ENCODE measurements around the gene MANF. TPM values are rescaled to one million over a fixed set of nuclear protein-coding genes. Genes with fewer than 3 reads are reported as not detected.

MANF gene
- total RNA-seq, 1 experiment from 2014 or later, result 271 TPM

GRCh38 chr3:51354172-51354571 is 30.9 kb upstream of the MANF start:
- peak overlapping the region; percentile 17 for H3K27ac Mint-ChIP-seq (ENCODE audit: low read depth, unreplicated experiment)
- H3K27me3 Mint-ChIP-seq (ENCODE audit: insufficient read depth, unreplicated experiment), result no peaks in the 10 kb centered on the region
- intact Hi-C loops (cut with micrococcal nuclease), result no loop called here
- H3K4me3 Mint-ChIP-seq (ENCODE audit: unreplicated experiment), result no peak overlapping the region
- POLR2A ChIA-PET, result no interaction called here
- no peaks in the 10 kb centered on the region for H3K9me3 Mint-ChIP-seq (ENCODE audit: unreplicated experiment)
- DNase-seq (ENCODE audit: unreplicated experiment), result no peak
- H3K4me1 Mint-ChIP-seq (ENCODE audit: insufficient read depth, unreplicated experiment), result no peaks in the 10 kb centered on the region
- CTCF ChIA-PET, result interaction anchor here (0.6 to 1.7 kb wide), 5 partner anchors 9 to 804 kb away, joined by 3 to 11 read pairs (median 3); no protein-coding TSS in a partner anchor
- H3K36me3 Mint-ChIP-seq (ENCODE audit: insufficient read depth, unreplicated experiment), result no peaks in the 10 kb centered on the region
- TF ChIP-seq CTCF (IDR thresholded peaks at IDR 0.05; ENCODE audit: unreplicated experiment), result no peak
- BruUV-seq (replicated peaks), result no TSS peak

DNA sequence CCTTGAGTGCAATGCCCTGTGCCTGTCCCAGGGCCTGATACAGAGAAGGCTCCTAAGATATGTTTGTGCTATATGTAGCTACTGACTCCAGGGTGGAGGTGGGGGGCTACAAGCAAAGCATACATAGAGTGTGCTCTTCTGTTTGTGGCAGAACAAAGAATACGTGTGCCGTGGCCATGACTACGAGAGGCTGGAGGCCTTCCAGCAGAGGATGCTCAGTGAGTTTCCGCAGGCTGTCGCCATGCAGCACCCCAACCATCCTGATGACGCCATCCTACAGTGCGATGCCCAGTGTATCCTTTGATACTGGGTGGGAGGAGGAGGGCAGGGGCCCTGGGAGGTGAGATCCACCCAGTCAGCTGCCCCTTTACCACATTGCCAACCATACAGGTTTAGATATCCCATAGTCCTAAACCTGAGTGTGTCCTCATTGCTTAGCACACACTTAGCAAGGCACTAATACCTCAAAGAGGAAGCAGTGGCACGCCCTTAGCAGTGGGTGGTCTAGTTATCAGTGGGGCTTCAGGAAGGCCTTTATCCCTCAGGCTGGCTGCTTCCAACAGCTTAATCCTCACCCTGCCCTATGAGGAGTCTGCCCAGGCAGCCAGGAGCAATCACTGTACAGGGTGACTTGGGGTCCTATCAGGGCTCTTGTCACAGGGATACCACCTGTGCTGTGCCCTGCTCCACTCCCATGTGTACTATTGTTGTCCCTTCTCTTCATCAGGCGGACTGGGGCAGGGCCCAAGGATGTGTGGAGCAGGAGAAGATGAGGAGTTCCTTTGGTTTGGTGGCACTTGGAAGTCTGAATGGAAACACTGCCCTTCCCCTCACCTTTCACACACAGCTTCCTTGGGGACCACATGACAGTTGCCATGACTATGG is 30.1 kb upstream of the MANF start:
- intact Hi-C loops (cut with micrococcal nuclease), result no loop called here
- no peak for TF ChIP-seq CTCF (IDR thresholded peaks at IDR 0.05; ENCODE audit: unreplicated experiment)
- no peaks in the 10 kb centered on the region for H3K36me3 Mint-ChIP-seq (ENCODE audit: insufficient read depth, unreplicated experiment)
- H3K9me3 Mint-ChIP-seq (ENCODE audit: unreplicated experiment), result no peaks in the 10 kb centered on the region
- peak overlapping the region; percentile 17 for H3K27ac Mint-ChIP-seq (ENCODE audit: low read depth, unreplicated experiment)
- POLR2A ChIA-PET, result interaction anchor here (0.6 kb wide), 1 partner anchor 98 kb away, joined by 3 read pairs; no protein-coding TSS in a partner anchor
- H3K27me3 Mint-ChIP-seq (ENCODE audit: insufficient read depth, unreplicated experiment), result no peaks in the 10 kb centered on the region
- BruUV-seq (replicated peaks), result no TSS peak
- CTCF ChIA-PET, result interaction anchor here (0.6 to 1.7 kb wide), 6 partner anchors 10 to 805 kb away, joined by 3 to 11 read pairs (median 3); no protein-coding TSS in a partner anchor
- DNase-seq (ENCODE audit: unreplicated experiment), result no peak
- H3K4me3 Mint-ChIP-seq (ENCODE audit: unreplicated experiment), result no peak overlapping the region
- no peaks in the 10 kb centered on the region for H3K4me1 Mint-ChIP-seq (ENCODE audit: insufficient read depth, unreplicated experiment)

GRCh38 chr3:51355891-51356578 is 29.1 kb upstream of the MANF start:
- ChIA-PET CTCF (interaction anchor here (1.1 to 1.6 kb wide), 3 partner anchors 87 to 384 kb away, joined by 3 to 10 read pairs (median 4); no protein-coding TSS in a partner anchor), POLR2A (interaction anchor here (1.7 kb wide), 1 partner anchor 29 kb away, joined by 4 read pairs; the partner anchor contains the start of gene MANF)
- DNase-seq (ENCODE audit: unreplicated experiment), result no peak
- no peak overlapping the region for H3K27ac Mint-ChIP-seq (ENCODE audit: low read depth, unreplicated experiment)
- no peaks in the 10 kb centered on the region for H3K27me3 Mint-ChIP-seq (ENCODE audit: insufficient read depth, unreplicated experiment)
- no peaks in the 10 kb centered on the region for H3K9me3 Mint-ChIP-seq (ENCODE audit: unreplicated experiment)
- intact Hi-C loops (cut with micrococcal nuclease), result no loop called here
- H3K36me3 Mint-ChIP-seq (ENCODE audit: insufficient read depth, unreplicated experiment), result no peaks in the 10 kb centered on the region
- H3K4me1 Mint-ChIP-seq (ENCODE audit: insufficient read depth, unreplicated experiment), result no peaks in the 10 kb centered on the region
- TF ChIP-seq CTCF (IDR thresholded peaks at IDR 0.05; ENCODE audit: unreplicated experiment), result no peak
- no TSS peak for BruUV-seq (replicated peaks)
- no peak overlapping the region for H3K4me3 Mint-ChIP-seq (ENCODE audit: unreplicated experiment)

DNA sequence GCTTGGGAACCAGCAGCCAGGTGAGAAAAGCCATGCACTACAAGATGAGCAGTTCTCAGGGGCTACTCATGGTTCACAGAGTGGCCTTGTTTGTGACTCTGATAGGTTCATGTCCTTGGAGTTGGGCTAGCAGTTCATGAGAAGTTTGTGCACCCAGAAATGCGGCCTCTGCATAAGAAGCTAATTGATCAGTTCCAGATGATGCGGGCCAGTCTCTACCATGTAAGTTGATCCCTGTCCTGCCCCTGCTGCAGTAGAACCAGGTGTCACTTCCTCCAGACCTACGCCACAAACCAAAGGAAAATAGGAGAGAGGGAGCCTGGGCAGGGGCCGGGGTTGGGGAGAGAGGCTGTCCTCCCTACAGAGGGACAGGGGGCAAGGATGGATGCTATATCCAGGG is 27.2 kb upstream of the MANF start:
- Mint-ChIP-seq H3K27ac (ENCODE audit: low read depth, unreplicated experiment) (no peak overlapping the region), H3K9me3 (ENCODE audit: unreplicated experiment) (no peaks in the 10 kb centered on the region), H3K4me1 (ENCODE audit: insufficient read depth, unreplicated experiment) (no peaks in the 10 kb centered on the region), H3K4me3 (ENCODE audit: unreplicated experiment) (no peak overlapping the region), H3K27me3 (ENCODE audit: insufficient read depth, unreplicated experiment) (no peaks in the 10 kb centered on the region), H3K36me3 (ENCODE audit: insufficient read depth, unreplicated experiment) (no peaks in the 10 kb centered on the region)
- no peak for TF ChIP-seq CTCF (IDR thresholded peaks at IDR 0.05; ENCODE audit: unreplicated experiment)
- CTCF ChIA-PET, result interaction anchor here (0.7 to 3.7 kb wide), 3 partner anchors 14 to 743 kb away, joined by 3 to 18 read pairs (median 5); no protein-coding TSS in a partner anchor
- intact Hi-C loops (cut with micrococcal nuclease), result no loop called here
- POLR2A ChIA-PET, result no interaction called here
- DNase-seq (ENCODE audit: unreplicated experiment), result no peak
- no TSS peak for BruUV-seq (replicated peaks)
